ENCODE data around the gene B3GALT4. TPM values are rescaled to one million over a fixed set of nuclear protein-coding genes. Genes with fewer than 3 reads are reported as not detected.

B3GALT4 gene
- total and polyA plus RNA-seq, 2 of the 13 experiments (the other 11 are each of a cell fraction or from before 2014, with no cell fraction given), result 0.04 to 0.27 TPM

DNA sequence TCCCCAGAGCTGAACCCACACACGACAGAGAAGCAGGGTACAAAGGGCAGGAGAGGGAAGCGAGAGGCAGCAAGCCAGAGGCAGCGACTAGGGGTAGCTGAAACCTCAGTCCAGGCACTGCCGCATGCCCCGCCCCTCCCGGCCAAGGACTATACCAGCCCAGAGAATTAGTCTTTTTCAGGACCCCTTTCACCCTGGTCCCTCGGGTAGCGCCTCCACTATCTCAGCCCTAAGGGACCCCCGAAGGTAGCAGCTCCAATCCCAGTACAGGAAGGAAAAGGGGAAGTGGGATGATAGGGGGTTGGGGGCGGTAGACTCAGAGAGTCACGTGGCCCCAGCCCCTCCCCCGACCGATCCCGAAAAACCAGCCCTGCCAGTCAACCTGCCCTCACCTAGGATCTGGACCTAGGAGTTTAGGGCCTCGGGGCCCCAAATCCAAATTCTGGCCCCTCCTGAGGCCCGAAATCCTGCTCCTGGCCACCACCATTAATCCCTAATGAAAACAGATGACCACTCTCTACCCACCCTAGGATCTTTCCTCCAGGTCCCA, 20.6 kb downstream of the B3GALT4 start (continued):
- TF ChIP-seq, protein P1, sequence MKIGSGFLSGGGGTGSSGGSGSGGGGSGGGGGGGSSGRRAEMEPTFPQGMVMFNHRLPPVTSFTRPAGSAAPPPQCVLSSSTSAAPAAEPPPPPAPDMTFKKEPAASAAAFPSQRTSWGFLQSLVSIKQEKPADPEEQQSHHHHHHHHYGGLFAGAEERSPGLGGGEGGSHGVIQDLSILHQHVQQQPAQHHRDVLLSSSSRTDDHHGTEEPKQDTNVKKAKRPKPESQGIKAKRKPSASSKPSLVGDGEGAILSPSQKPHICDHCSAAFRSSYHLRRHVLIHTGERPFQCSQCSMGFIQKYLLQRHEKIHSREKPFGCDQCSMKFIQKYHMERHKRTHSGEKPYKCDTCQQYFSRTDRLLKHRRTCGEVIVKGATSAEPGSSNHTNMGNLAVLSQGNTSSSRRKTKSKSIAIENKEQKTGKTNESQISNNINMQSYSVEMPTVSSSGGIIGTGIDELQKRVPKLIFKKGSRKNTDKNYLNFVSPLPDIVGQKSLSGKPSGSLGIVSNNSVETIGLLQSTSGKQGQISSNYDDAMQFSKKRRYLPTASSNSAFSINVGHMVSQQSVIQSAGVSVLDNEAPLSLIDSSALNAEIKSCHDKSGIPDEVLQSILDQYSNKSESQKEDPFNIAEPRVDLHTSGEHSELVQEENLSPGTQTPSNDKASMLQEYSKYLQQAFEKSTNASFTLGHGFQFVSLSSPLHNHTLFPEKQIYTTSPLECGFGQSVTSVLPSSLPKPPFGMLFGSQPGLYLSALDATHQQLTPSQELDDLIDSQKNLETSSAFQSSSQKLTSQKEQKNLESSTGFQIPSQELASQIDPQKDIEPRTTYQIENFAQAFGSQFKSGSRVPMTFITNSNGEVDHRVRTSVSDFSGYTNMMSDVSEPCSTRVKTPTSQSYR (CRISPR knock-in tag; IDR thresholded peaks at IDR 0.05; ENCODE audit: borderline replicate concordance), result peak; percentile 57; the same call in 1 of the 2 replicates
- TF ChIP-seq TEAD3 (CRISPR knock-in tag; optimal IDR thresholded peaks at IDR 0.05; ENCODE audit: borderline replicate concordance) (peak; percentile 8), ZBTB7A (CRISPR knock-in tag; IDR thresholded peaks at IDR 0.05) (0 out of 2 replicates have a peak, but pooled peaks have one; percentile 56), SPEN (CRISPR knock-in tag; IDR thresholded peaks at IDR 0.05; ENCODE audit: low read depth) (0 out of 2 replicates have a peak, but pooled peaks have one; percentile 27), ZNF614 (CRISPR knock-in tag; IDR thresholded peaks at IDR 0.05; ENCODE audit: borderline replicate concordance) (no peak), ZFX (CRISPR knock-in tag; IDR thresholded peaks at IDR 0.05; ENCODE audit: low read depth) (0 out of 2 replicates have a peak, but pooled peaks have one; percentile 44), NR2C2 (CRISPR knock-in tag; IDR thresholded peaks at IDR 0.05; ENCODE audit: borderline replicate concordance) (peak; percentile 33; the same call in 1 of the 2 replicates), ZNF670 (CRISPR knock-in tag; IDR thresholded peaks at IDR 0.05; ENCODE audit: borderline replicate concordance) (no peak), TARDBP (CRISPR knock-in tag; IDR thresholded peaks at IDR 0.05) (0 out of 2 replicates have a peak, but pooled peaks have one; percentile 62), KDM2A (CRISPR knock-in tag; IDR thresholded peaks at IDR 0.05; ENCODE audit: borderline replicate concordance, low read depth) (0 out of 2 replicates have a peak, but pooled peaks have one; percentile 5), ARNT2 (CRISPR knock-in tag; IDR thresholded peaks at IDR 0.05; ENCODE audit: low read depth) (peak; percentile 53; the same call in 1 of the 2 replicates)
- TF ChIP-seq, protein P2, sequence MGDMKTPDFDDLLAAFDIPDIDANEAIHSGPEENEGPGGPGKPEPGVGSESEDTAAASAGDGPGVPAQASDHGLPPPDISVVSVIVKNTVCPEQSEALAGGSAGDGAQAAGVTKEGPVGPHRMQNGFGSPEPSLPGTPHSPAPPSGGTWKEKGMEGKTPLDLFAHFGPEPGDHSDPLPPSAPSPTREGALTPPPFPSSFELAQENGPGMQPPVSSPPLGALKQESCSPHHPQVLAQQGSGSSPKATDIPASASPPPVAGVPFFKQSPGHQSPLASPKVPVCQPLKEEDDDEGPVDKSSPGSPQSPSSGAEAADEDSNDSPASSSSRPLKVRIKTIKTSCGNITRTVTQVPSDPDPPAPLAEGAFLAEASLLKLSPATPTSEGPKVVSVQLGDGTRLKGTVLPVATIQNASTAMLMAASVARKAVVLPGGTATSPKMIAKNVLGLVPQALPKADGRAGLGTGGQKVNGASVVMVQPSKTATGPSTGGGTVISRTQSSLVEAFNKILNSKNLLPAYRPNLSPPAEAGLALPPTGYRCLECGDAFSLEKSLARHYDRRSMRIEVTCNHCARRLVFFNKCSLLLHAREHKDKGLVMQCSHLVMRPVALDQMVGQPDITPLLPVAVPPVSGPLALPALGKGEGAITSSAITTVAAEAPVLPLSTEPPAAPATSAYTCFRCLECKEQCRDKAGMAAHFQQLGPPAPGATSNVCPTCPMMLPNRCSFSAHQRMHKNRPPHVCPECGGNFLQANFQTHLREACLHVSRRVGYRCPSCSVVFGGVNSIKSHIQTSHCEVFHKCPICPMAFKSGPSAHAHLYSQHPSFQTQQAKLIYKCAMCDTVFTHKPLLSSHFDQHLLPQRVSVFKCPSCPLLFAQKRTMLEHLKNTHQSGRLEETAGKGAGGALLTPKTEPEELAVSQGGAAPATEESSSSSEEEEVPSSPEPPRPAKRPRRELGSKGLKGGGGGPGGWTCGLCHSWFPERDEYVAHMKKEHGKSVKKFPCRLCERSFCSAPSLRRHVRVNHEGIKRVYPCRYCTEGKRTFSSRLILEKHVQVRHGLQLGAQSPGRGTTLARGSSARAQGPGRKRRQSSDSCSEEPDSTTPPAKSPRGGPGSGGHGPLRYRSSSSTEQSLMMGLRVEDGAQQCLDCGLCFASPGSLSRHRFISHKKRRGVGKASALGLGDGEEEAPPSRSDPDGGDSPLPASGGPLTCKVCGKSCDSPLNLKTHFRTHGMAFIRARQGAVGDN (CRISPR knock-in tag; IDR thresholded peaks at IDR 0.05), result peak; percentile 57
- TF ChIP-seq, protein P3, sequence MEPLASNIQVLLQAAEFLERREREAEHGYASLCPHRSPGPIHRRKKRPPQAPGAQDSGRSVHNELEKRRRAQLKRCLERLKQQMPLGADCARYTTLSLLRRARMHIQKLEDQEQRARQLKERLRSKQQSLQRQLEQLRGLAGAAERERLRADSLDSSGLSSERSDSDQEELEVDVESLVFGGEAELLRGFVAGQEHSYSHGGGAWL (CRISPR knock-in tag; IDR thresholded peaks at IDR 0.05), result no peak; the same call in 1 of the 2 replicates
- TF ChIP-seq, protein P4, sequence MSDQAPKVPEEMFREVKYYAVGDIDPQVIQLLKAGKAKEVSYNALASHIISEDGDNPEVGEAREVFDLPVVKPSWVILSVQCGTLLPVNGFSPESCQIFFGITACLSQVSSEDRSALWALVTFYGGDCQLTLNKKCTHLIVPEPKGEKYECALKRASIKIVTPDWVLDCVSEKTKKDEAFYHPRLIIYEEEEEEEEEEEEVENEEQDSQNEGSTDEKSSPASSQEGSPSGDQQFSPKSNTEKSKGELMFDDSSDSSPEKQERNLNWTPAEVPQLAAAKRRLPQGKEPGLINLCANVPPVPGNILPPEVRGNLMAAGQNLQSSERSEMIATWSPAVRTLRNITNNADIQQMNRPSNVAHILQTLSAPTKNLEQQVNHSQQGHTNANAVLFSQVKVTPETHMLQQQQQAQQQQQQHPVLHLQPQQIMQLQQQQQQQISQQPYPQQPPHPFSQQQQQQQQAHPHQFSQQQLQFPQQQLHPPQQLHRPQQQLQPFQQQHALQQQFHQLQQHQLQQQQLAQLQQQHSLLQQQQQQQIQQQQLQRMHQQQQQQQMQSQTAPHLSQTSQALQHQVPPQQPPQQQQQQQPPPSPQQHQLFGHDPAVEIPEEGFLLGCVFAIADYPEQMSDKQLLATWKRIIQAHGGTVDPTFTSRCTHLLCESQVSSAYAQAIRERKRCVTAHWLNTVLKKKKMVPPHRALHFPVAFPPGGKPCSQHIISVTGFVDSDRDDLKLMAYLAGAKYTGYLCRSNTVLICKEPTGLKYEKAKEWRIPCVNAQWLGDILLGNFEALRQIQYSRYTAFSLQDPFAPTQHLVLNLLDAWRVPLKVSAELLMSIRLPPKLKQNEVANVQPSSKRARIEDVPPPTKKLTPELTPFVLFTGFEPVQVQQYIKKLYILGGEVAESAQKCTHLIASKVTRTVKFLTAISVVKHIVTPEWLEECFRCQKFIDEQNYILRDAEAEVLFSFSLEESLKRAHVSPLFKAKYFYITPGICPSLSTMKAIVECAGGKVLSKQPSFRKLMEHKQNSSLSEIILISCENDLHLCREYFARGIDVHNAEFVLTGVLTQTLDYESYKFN (CRISPR knock-in tag; conservative IDR thresholded peaks at IDR 0.05), result peak; percentile 44
- TF ChIP-seq, protein P5, sequence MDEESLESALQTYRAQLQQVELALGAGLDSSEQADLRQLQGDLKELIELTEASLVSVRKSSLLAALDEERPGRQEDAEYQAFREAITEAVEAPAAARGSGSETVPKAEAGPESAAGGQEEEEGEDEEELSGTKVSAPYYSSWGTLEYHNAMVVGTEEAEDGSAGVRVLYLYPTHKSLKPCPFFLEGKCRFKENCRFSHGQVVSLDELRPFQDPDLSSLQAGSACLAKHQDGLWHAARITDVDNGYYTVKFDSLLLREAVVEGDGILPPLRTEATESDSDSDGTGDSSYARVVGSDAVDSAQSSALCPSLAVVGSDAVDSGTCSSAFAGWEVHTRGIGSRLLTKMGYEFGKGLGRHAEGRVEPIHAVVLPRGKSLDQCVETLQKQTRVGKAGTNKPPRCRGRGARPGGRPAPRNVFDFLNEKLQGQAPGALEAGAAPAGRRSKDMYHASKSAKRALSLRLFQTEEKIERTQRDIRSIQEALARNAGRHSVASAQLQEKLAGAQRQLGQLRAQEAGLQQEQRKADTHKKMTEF (CRISPR knock-in tag; IDR thresholded peaks at IDR 0.05), result 0 out of 2 replicates have a peak, but pooled peaks have one; percentile 18
